NCI-H2196 treated with DMSO at 0.1 percent for 48 hours (cell line): ENCODE measurements around the gene TSPO2.
A peak's percentile ranks its signal among the peaks of the same experiment; 100 is the strongest.

Experiments used
- DNase-seq: peaks from one replicate; lab custom pipeline; 2025; ENCODE audit not compliant: unreplicated experiment; lab: John Stamatoyannopoulos, UW

TSPO2 gene

DNA sequence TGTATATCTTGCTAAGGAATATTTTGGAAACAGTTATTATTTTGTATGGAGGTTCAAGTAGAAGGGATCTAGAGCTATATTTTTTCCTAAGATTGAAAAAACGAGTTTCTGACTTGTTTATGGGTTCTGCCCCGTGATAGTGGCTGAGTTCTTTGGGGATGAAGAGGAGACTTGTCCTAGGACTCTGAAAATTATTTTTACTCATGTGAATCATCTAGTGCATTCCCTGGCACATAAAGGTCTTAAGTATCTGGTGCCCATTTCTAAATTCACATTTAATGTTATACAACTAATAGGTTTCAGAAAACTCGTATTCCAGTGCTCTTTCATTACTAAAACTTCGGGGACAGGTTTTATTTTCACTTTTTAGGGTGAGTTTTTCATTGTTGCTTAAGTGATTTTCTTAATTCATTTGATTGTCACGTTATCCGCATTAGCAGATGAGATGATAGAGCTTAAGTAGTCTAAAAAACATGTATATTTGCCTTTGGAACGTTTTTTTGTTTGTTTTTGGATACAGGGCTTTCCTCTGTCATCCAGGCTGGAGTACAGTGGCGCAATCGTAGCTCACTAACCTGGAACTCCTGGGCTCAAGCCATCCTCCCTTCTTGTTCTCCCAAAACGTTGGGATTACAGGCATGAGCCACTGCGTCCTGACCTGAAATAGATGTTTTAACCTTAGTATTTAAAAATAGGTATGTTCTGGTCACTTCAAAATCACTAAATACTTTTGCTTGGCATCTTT is 32.6 kb downstream of the TSPO2 start:
- no peak for DNase-seq

- no peak for DNase-seq
Measured at GRCh38 chr6:41075651-41076626, 33.7 kb downstream of the TSPO2 start.

GRCh38 chr6:41077536-41077935 is 35.3 kb downstream of the TSPO2 start:
- no peak for DNase-seq

- no peak for DNase-seq
Measured at GRCh38 chr6:41078101-41078500, 35.8 kb downstream of the TSPO2 start.

DNA sequence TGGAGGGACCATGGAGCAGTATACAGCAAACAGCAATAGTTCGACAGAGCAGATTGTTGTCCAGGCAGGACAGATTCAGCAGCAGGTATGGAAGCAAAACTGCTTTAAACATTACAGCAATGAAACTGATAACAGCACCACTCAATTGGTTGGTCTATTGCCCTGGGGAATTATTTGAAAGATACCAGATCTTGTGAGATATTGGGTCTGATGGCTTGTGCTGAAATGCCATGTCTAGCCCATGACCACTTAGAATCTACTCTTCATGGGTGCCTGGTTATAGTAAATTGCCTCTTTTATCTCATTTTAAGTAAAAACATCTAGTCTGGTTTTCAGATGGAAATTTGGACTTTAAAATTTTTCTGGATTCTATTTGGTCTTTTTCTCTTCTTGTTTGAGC is 36.8 kb downstream of the TSPO2 start:
- DNase-seq = no peak

- DNase-seq = no peak
Measured at GRCh38 chr6:41080621-41081020, 38.4 kb downstream of the TSPO2 start.

GRCh38 chr6:41083072-41083471 is 40.8 kb downstream of the TSPO2 start:
- DNase-seq = no peak

GRCh38 chr6:41085182-41085581 is 42.9 kb downstream of the TSPO2 start:
- DNase-seq = no peak

GRCh38 chr6:41088451-41088850 is 46.2 kb downstream of the TSPO2 start:
- no peak for DNase-seq

- no peak for DNase-seq
Measured at GRCh38 chr6:41090841-41091761, 48.8 kb downstream of the TSPO2 start.

DNA sequence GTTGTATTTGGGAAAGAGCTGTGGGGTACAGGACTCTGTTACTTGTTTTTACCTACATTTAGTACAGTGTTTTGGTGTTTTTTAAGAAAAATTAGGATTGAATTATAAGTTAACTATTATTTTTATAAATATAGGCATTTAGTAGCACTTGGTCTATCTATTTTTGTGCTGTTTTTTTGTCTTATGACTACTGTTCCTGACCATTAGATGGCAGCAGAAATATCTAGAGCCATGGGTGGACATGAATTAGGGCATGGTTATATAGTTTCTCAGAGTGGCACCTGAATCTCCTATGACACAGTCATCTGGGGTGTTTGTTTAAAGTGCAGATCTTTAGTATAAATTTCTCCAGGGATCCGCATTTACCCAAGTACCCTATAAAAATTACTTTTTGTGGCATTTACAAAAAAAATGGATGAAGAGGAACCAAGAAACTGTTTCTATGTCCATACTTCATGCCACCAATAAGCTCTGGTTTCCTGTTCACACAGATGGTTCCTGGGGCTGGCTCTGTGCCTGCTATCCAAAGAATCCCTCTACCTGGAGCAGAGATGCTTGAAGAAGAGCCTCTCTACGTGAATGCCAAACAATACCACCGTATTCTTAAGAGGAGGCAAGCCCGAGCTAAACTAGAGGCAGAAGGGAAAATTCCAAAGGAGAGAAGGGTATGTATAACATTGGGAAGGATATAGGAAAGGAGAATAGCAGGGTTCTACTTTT is 50.3 kb downstream of the TSPO2 start:
- DNase-seq = peak; percentile 12

- no peak for DNase-seq
Measured at GRCh38 chr6:41093729-41094128, 51.5 kb downstream of the TSPO2 start.
